HG03135 (cell line): ENCODE measurements around the gene SORL1-AS1.

Experiments used
- ATAC-seq: cut with Tn5 transposase; IDR thresholded peaks from one replicate; pipeline ENCODE4 v1.9.1; 2021; ENCODE audit warnings: mild to moderate bottlenecking, moderate library complexity; ENCODE audit not compliant: unreplicated experiment

Gene SORL1-AS1

DNA sequence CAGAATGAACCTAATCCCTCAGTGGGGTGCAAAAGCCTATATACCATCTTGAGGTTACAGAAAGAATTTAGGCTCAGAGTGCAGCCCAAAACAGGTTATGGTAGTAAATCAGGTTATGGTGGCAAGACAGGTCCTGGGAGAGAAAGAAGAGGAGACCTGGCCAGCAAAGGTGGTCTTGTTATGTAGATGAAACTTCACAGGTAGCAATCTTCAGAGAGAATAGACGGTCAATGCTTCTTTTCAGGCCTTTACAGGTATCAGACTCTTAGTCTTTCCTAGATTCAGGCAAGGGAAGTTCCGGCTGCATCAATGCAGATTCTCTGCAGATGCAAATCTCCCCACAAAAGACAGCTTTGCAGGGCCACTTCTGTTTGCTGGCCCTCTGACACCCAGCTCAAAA is 46.5 kb downstream of the SORL1-AS1 start:
- no peak for ATAC-seq

DNA sequence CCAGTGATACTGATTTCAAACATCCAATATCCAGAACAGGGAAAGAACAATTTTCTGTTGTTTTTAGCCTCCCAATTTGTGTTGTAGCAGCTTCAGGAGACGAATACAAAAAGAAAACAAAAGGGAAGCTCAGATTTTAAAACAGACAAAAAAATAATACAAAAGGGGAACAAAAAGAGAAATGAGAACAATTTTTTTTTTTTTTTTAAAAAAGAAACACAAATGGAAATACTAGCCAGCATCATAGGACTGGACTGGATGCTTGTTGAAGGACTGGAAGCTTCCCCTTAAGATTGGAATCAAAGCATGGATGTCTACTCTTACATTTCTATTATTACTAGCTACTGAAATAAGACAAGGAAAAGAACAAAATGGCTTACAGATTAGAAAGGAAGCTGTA is 47.1 kb downstream of the SORL1-AS1 start:
- ATAC-seq = no peak

DNA sequence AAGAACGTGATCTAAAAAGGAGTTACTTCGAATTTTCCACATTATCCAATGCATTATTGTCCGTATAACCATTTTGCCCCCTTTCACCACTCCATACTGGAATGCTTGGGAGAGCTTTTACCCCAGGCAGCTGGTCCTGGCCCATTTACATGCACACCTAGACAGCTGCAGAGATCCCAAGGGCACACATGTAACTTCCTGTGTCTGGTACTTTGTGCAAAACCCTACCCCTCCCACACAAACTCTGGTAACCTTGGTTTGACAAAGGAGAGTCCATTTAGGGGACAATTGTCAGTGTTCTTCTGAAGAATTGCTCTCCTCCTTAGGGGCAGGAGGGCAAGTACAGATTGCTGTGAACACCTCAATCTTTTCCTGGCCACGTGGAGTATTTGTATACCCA is 58.0 kb downstream of the SORL1-AS1 start:
- ATAC-seq = no peak

DNA sequence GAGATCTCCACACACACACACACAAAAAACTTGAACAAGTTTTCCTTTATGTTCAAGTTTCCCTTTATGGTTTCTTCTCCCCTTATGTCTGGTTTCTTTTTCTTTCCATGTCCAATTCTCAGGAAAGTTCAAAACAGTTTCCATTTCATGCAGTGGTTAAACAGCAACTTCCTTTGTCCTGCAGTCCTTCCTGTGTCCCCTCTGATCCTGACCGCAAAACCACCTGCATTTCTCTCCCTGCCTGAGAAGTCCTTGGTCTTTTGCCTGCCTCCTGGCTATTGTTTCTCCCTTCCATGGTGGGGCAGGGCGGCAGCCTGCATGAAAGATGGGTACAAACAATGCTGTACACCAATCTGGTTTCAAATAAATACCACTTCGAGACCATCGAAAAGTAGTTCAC is 58.9 kb downstream of the SORL1-AS1 start:
- no peak for ATAC-seq

DNA sequence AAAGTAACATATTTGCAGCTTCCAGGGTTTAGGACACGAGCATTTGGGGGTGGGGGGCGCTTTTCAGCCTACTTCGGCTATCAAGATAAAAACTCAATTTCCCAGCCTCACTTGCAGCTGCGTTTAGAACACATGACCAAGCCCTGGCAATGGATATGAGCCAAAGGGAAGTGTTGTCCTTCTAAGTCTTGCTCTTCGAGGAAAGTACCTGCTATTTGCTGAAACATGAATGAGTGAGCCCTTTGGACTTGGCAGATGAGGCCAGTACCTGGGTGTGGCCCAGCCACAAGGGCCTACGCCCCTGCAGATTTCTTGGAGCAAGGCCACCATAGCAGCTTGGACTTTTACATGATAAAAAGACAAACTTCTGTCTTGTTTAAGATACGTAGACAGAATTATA is 60.9 kb downstream of the SORL1-AS1 start:
- ATAC-seq = no peak

DNA sequence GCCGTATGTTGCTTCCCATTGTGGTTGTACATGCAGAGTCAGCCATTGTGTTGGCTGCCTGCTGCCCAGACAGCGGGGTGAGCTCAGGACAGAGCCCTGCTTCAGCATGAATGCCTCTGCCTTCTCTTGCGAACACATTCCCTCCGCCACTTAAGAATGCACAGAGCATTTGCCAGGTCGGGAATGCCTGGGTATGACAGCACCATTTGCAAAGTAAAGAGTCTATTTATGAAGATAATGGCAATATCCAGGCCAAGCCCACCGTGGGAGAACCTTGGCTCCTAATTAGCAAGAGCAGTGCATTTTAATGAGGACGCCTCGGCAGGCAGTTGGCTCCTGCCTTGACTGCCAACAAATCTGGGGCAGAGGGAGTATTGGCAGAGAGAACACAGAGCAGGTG is 63.1 kb downstream of the SORL1-AS1 start:
- ATAC-seq = no peak
